ENCODE results near the gene CD248.
"Not testable (repeated sequence)": the region's sequence is repeated elsewhere in the genome, so short reads cannot be mapped to it uniquely, and the experiment has no call there.

The CD248 gene

GRCh38 chr11:66322732-66323427 is 6.0 kb upstream of the CD248 start:
- Histone ChIP-seq H3K27me3 (peaks cover 0 to 7% of the 10 kb centered on the region in 2 donors), H3K4me3 (no peak overlapping the region), H3K9me3 (no peaks in the 10 kb centered on the region), H3K36me3 (no peaks in the 10 kb centered on the region), H3K4me1 (peaks cover 0 to 24% (median 13%) of the 10 kb centered on the region in 4 donors), H3K27ac (no peak overlapping the region)
- intact Hi-C loops (cut with DNase I; ENCODE audit: low total_unique reads), result no loop called here
- TF ChIP-seq, protein P1, sequence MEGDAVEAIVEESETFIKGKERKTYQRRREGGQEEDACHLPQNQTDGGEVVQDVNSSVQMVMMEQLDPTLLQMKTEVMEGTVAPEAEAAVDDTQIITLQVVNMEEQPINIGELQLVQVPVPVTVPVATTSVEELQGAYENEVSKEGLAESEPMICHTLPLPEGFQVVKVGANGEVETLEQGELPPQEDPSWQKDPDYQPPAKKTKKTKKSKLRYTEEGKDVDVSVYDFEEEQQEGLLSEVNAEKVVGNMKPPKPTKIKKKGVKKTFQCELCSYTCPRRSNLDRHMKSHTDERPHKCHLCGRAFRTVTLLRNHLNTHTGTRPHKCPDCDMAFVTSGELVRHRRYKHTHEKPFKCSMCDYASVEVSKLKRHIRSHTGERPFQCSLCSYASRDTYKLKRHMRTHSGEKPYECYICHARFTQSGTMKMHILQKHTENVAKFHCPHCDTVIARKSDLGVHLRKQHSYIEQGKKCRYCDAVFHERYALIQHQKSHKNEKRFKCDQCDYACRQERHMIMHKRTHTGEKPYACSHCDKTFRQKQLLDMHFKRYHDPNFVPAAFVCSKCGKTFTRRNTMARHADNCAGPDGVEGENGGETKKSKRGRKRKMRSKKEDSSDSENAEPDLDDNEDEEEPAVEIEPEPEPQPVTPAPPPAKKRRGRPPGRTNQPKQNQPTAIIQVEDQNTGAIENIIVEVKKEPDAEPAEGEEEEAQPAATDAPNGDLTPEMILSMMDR (IDR thresholded peaks at IDR 0.05), result no peak
- peak; percentile 77 to 81 for DNase-seq

GRCh38 chr11:66321606-66322005 is 4.8 kb upstream of the CD248 start:
- TF ChIP-seq, protein P1 (IDR thresholded peaks at IDR 0.05), result no peak
- no peak overlapping the region for H3K27ac ChIP-seq
- no peak for DNase-seq

GRCh38 chr11:66320748-66321147 is 3.9 kb upstream of the CD248 start:
- H3K9me3 ChIP-seq; intact Hi-C loops (cut with DNase I; ENCODE audit: low total_unique reads); DNase-seq; H3K4me3 ChIP-seq; H3K36me3 ChIP-seq; H3K27ac ChIP-seq: not testable (repeated sequence)
- H3K4me1 ChIP-seq, result peaks cover 0 to 32% (median 24%) of the 10 kb centered on the region in 4 donors
- H3K27me3 ChIP-seq, result peaks cover 0 to 27% of the 10 kb centered on the region in 2 donors

More at GRCh38 chr11:66321606-66322005, 4.8 kb upstream of the CD248 start:
- Histone ChIP-seq H3K4me3 (no peak overlapping the region), H3K4me1 (peaks cover 0 to 30% (median 21%) of the 10 kb centered on the region in 4 donors), H3K27me3 (peaks cover 0 to 19% of the 10 kb centered on the region in 2 donors), H3K9me3 (no peaks in the 10 kb centered on the region), H3K36me3 (no peaks in the 10 kb centered on the region)
- intact Hi-C loops (cut with DNase I; ENCODE audit: low total_unique reads), result no loop called here

DNA sequence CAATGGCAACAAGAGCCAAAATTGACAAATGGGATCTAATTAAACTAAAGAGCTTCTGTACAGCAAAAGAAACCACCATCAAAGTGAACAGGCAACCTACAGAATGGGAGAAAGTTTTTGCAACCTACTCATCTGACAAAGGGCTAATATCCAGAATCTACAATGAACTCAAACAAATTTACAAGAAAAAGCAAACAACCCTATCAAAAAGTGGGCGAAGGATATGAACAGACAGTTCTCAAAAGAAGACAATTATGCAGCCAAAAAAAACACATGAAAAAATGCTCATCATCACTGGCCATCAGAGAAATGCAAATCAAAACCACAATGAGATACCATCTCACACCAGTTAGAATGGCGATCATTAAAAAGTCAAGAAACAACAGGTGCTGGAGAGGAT is 3.4 kb upstream of the CD248 start:
- H3K27ac ChIP-seq; H3K4me3 ChIP-seq; H3K9me3 ChIP-seq; intact Hi-C loops (cut with DNase I; ENCODE audit: low total_unique reads); DNase-seq; H3K36me3 ChIP-seq: not testable (repeated sequence)
- Histone ChIP-seq H3K27me3 (peaks cover 0 to 32% of the 10 kb centered on the region in 2 donors), H3K4me1 (peaks cover 0 to 35% (median 24%) of the 10 kb centered on the region in 4 donors)

GRCh38 chr11:66318600-66318970 is 1.7 kb upstream of the CD248 start:
- TF ChIP-seq, protein P1 (IDR thresholded peaks at IDR 0.05), result no peak

GRCh38 chr11:66317723-66318599 is 1.1 kb upstream of the CD248 start:
- Histone ChIP-seq H3K4me3 (peak overlapping the region in 1 of 2 donors; percentile 59), H3K27me3 (peaks cover 0 to 47% of the 10 kb centered on the region in 2 donors), H3K36me3 (no peaks in the 10 kb centered on the region), H3K9me3 (no peaks in the 10 kb centered on the region), H3K4me1 (peaks cover 0 to 43% (median 29%) of the 10 kb centered on the region in 4 donors), H3K27ac (no peak overlapping the region)
- intact Hi-C loops (cut with DNase I; ENCODE audit: low total_unique reads), result no loop called here
- TF ChIP-seq, protein P1 (IDR thresholded peaks at IDR 0.05), result no peak
- peak in 1 of 2 donors; percentile 65 for DNase-seq

More at GRCh38 chr11:66318600-66318970, 1.7 kb upstream of the CD248 start:
- H3K27ac ChIP-seq, result no peak overlapping the region
- H3K9me3 ChIP-seq, result no peaks in the 10 kb centered on the region
- peaks cover 0 to 46% of the 10 kb centered on the region in 2 donors for H3K27me3 ChIP-seq
- no peak overlapping the region for H3K4me3 ChIP-seq
- no peaks in the 10 kb centered on the region for H3K36me3 ChIP-seq
- intact Hi-C loops (cut with DNase I; ENCODE audit: low total_unique reads), result no loop called here
- DNase-seq, result no peak
- peaks cover 0 to 36% (median 24%) of the 10 kb centered on the region in 4 donors for H3K4me1 ChIP-seq

All from tibial artery (tissue), 4 donors.